ENCODE data around the gene PATL1. TPM values are rescaled to one million over a fixed set of nuclear protein-coding genes. Genes with fewer than 3 reads are reported as not detected.
"Not testable (repeated sequence)": the region's sequence is repeated elsewhere in the genome, so short reads cannot be mapped to it uniquely, and the experiment has no call there.

PATL1 gene
- total and polyA plus RNA-seq, 4 donors: 7.0 to 30.4 (median 21.0) TPM

DNA sequence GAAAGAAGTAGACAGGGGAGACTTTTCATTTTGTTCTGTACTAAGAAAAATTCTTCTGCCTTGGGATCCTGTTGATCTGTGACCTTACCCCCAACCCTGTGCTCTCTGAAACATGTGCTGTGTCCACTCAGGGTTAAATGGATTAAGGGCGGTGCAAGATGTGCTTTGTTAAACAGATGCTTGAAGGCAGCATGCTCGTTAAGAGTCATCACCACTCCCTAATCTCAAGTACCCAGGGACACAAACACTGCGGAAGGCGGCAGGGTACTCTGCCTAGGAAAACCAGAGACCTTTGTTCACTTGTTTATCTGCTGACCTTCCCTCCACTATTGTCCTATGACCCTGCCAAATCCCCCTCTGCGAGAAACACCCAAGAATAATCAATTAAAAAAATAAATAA is 31.3 kb upstream of the PATL1 start:
- H3K36me3 ChIP-seq (ENCODE audit: control insufficient read depth, insufficient read depth, low read length); H3K27ac ChIP-seq (ENCODE audit: low read depth, low read length); H3K27me3 ChIP-seq (ENCODE audit: control insufficient read depth, insufficient read depth, low read length); H3K9me3 ChIP-seq (ENCODE audit: control insufficient read depth, insufficient read depth, low read length); DNase-seq (ENCODE audit: low read depth in 4 of 6, low spot score in 6 of 6); H3K4me3 ChIP-seq (ENCODE audit: low read depth, low read length); H3K4me1 ChIP-seq (ENCODE audit: control insufficient read depth, insufficient read depth, low read length): not testable (repeated sequence)
- WGBS (ENCODE audit: insufficient coverage): no CpG with 5 or more reads among the region's 5 CpGs

GRCh38 chr11:59698506-59698905 is 29.7 kb upstream of the PATL1 start:
- Histone ChIP-seq H3K4me1 (ENCODE audit: control insufficient read depth, insufficient read depth, low read length) (no peaks in the 10 kb centered on the region), H3K9me3 (ENCODE audit: control insufficient read depth, insufficient read depth, low read length) (no peaks in the 10 kb centered on the region), H3K27ac (ENCODE audit: low read depth, low read length) (no peak overlapping the region), H3K36me3 (ENCODE audit: control insufficient read depth, insufficient read depth, low read length) (no peaks in the 10 kb centered on the region), H3K27me3 (ENCODE audit: control insufficient read depth, insufficient read depth, low read length) (no peaks in the 10 kb centered on the region), H3K4me3 (ENCODE audit: low read depth, low read length) (no peak overlapping the region)
- no peak for DNase-seq (ENCODE audit: low read depth in 4 of 6, low spot score in 6 of 6)

DNA sequence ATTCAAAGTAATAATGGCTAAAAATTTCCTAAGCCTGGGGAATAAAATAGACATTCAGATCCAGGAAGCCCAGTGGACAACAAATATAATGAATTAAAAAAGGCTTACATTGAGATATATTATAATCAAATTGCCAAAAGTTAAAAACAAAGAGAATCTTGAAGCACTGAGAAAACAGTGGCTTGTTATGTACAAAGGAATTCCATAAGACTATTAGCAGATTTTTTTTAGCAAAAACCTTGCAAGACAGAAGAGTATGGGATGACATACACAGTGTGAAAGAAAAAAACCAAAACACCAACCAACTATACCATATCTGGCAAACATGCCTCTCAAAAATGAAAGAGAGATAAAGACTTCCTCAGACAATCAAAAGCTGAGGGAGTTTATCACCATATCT is 24.1 kb upstream of the PATL1 start:
- no peak for DNase-seq (ENCODE audit: low read depth in 4 of 6, low spot score in 6 of 6)
- no peaks in the 10 kb centered on the region for H3K36me3 ChIP-seq (ENCODE audit: control insufficient read depth, insufficient read depth, low read length)
- no peak overlapping the region for H3K27ac ChIP-seq (ENCODE audit: low read depth, low read length)
- H3K27me3 ChIP-seq (ENCODE audit: control insufficient read depth, insufficient read depth, low read length): no peaks in the 10 kb centered on the region
- H3K4me1 ChIP-seq (ENCODE audit: control insufficient read depth, insufficient read depth, low read length): no peaks in the 10 kb centered on the region
- H3K4me3 ChIP-seq (ENCODE audit: low read depth, low read length): no peak overlapping the region
- peaks cover 3% of the 10 kb centered on the region for H3K9me3 ChIP-seq (ENCODE audit: control insufficient read depth, insufficient read depth, low read length)

GRCh38 chr11:59691156-59691555 is 22.3 kb upstream of the PATL1 start:
- WGBS (ENCODE audit: insufficient coverage): 60% methylated on average over 1 of the region's 2 CpGs
- DNase-seq (ENCODE audit: low read depth in 4 of 6, low spot score in 6 of 6): no peak
- no peak overlapping the region for H3K4me3 ChIP-seq (ENCODE audit: low read depth, low read length)
- H3K27ac ChIP-seq (ENCODE audit: low read depth, low read length): no peak overlapping the region
- H3K36me3 ChIP-seq (ENCODE audit: control insufficient read depth, insufficient read depth, low read length): no peaks in the 10 kb centered on the region
- H3K4me1 ChIP-seq (ENCODE audit: control insufficient read depth, insufficient read depth, low read length): no peaks in the 10 kb centered on the region
- H3K9me3 ChIP-seq (ENCODE audit: control insufficient read depth, insufficient read depth, low read length): peaks cover 3% of the 10 kb centered on the region
- H3K27me3 ChIP-seq (ENCODE audit: control insufficient read depth, insufficient read depth, low read length): no peaks in the 10 kb centered on the region

DNA sequence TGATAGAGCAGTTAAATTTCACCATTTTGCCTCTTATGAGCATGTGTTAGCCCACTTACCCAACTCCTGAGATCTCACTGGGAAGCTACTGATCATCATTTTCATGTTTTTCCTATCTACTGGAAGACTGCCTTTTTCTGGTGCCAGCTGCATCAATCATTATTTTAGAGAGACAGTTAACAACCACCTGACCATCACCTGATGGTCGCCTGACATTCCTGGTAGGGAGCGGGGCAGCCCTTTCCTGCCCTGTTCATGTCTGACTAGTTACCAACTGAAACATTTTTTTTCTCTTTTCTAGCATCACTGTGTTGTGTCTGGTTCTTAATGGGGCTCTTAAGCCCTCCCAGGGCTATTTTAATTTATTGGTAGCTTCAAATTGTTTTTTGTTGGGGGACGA is 20.2 kb upstream of the PATL1 start:
- no peaks in the 10 kb centered on the region for H3K27me3 ChIP-seq (ENCODE audit: control insufficient read depth, insufficient read depth, low read length)
- H3K9me3 ChIP-seq (ENCODE audit: control insufficient read depth, insufficient read depth, low read length): peaks cover 3% of the 10 kb centered on the region
- no peak overlapping the region for H3K4me3 ChIP-seq (ENCODE audit: low read depth, low read length)
- WGBS (ENCODE audit: insufficient coverage): no CpG with 5 or more reads among the region's 3 CpGs
- H3K27ac ChIP-seq (ENCODE audit: low read depth, low read length): no peak overlapping the region
- H3K36me3 ChIP-seq (ENCODE audit: control insufficient read depth, insufficient read depth, low read length): no peaks in the 10 kb centered on the region
- H3K4me1 ChIP-seq (ENCODE audit: control insufficient read depth, insufficient read depth, low read length): no peaks in the 10 kb centered on the region
- no peak for DNase-seq (ENCODE audit: low read depth in 4 of 6, low spot score in 6 of 6)

DNA sequence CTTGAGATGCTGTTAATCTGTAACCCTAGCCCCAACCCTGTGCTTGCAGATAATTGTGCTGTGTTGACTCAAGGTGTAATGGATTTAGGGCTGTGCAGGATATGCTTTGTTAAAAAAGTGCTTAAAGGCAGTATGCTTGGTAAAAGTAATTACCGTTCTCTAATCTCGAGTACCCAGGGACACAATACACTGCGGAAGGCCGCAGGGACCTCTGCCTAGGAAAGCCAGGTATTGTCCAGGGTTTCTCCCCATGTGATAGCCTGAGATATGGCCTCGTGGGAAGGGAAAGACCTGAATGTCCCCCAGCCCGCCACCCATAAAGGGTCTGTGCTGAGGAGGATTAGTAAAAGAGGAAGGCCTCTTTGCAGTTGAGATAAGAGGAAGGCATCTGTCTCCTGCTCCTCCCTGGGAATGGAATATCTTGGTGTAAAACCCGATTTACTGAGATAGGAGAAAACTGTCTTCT is 12.5 kb upstream of the PATL1 start:
- not testable (repeated sequence) for H3K4me3 ChIP-seq (ENCODE audit: low read depth, low read length); H3K4me1 ChIP-seq (ENCODE audit: control insufficient read depth, insufficient read depth, low read length); H3K36me3 ChIP-seq (ENCODE audit: control insufficient read depth, insufficient read depth, low read length); H3K27me3 ChIP-seq (ENCODE audit: control insufficient read depth, insufficient read depth, low read length); H3K9me3 ChIP-seq (ENCODE audit: control insufficient read depth, insufficient read depth, low read length); H3K27ac ChIP-seq (ENCODE audit: low read depth, low read length); DNase-seq (ENCODE audit: low read depth in 4 of 6, low spot score in 6 of 6)
- 66% methylated on average over 7 of the region's 7 CpGs for WGBS (ENCODE audit: insufficient coverage)

GRCh38 chr11:59680287-59681154 is 11.7 kb upstream of the PATL1 start:
- Histone ChIP-seq H3K9me3 (ENCODE audit: control insufficient read depth, insufficient read depth, low read length) (no peaks in the 10 kb centered on the region), H3K4me1 (ENCODE audit: control insufficient read depth, insufficient read depth, low read length) (no peaks in the 10 kb centered on the region), H3K27ac (ENCODE audit: low read depth, low read length) (no peak overlapping the region), H3K27me3 (ENCODE audit: control insufficient read depth, insufficient read depth, low read length) (no peaks in the 10 kb centered on the region), H3K4me3 (ENCODE audit: low read depth, low read length) (no peak overlapping the region), H3K36me3 (ENCODE audit: control insufficient read depth, insufficient read depth, low read length) (no peaks in the 10 kb centered on the region)
- WGBS (ENCODE audit: insufficient coverage): no CpG with 5 or more reads among the region's 1 CpG
- DNase-seq (ENCODE audit: low read depth in 4 of 6, low spot score in 6 of 6): peak in 3 of 6 donors; percentile 17 to 69 (median 64)

DNA sequence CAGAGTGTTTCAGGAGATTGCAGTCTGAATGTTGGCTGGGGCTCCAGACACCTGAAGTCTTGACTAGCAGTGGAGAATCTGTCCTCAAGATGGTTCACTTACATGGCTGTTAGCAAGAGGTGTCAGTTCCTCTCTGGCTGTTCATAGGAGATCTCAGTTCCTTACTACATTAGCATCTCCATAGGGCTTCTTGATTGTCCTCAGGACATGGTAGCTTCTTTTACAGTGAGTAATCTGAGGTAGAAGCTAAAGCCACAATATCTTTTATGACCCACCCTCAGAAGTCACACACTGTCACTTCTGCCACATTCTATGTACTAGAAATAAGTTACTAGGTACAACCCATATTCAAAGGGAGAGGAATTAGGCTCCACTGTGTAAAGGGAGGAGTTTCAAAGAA is 10.5 kb upstream of the PATL1 start:
- no peak overlapping the region for H3K4me3 ChIP-seq (ENCODE audit: low read depth, low read length)
- no peaks in the 10 kb centered on the region for H3K4me1 ChIP-seq (ENCODE audit: control insufficient read depth, insufficient read depth, low read length)
- no peak overlapping the region for H3K27ac ChIP-seq (ENCODE audit: low read depth, low read length)
- no peaks in the 10 kb centered on the region for H3K9me3 ChIP-seq (ENCODE audit: control insufficient read depth, insufficient read depth, low read length)
- no peaks in the 10 kb centered on the region for H3K27me3 ChIP-seq (ENCODE audit: control insufficient read depth, insufficient read depth, low read length)
- DNase-seq (ENCODE audit: low read depth in 4 of 6, low spot score in 6 of 6): no peak
- no peaks in the 10 kb centered on the region for H3K36me3 ChIP-seq (ENCODE audit: control insufficient read depth, insufficient read depth, low read length)

GRCh38 chr11:59678813-59679165 is 10.0 kb upstream of the PATL1 start:
- no peak for DNase-seq (ENCODE audit: low read depth in 4 of 6, low spot score in 6 of 6)
- WGBS (ENCODE audit: insufficient coverage): no CpG with 5 or more reads among the region's 3 CpGs
- Histone ChIP-seq H3K27ac (ENCODE audit: low read depth, low read length) (no peak overlapping the region), H3K27me3 (ENCODE audit: control insufficient read depth, insufficient read depth, low read length) (no peaks in the 10 kb centered on the region), H3K36me3 (ENCODE audit: control insufficient read depth, insufficient read depth, low read length) (no peaks in the 10 kb centered on the region), H3K9me3 (ENCODE audit: control insufficient read depth, insufficient read depth, low read length) (no peaks in the 10 kb centered on the region), H3K4me1 (ENCODE audit: control insufficient read depth, insufficient read depth, low read length) (no peaks in the 10 kb centered on the region), H3K4me3 (ENCODE audit: low read depth, low read length) (no peak overlapping the region)

- DNase-seq (ENCODE audit: low read depth in 4 of 6, low spot score in 6 of 6): no peak
- Histone ChIP-seq H3K4me3 (ENCODE audit: low read depth, low read length) (no peak overlapping the region), H3K27ac (ENCODE audit: low read depth, low read length) (no peak overlapping the region), H3K36me3 (ENCODE audit: control insufficient read depth, insufficient read depth, low read length) (no peaks in the 10 kb centered on the region), H3K27me3 (ENCODE audit: control insufficient read depth, insufficient read depth, low read length) (no peaks in the 10 kb centered on the region), H3K9me3 (ENCODE audit: control insufficient read depth, insufficient read depth, low read length) (no peaks in the 10 kb centered on the region), H3K4me1 (ENCODE audit: control insufficient read depth, insufficient read depth, low read length) (no peaks in the 10 kb centered on the region)
- 100% methylated on average over 1 of the region's 2 CpGs for WGBS (ENCODE audit: insufficient coverage)
Measured at GRCh38 chr11:59678118-59678812, 9.4 kb upstream of the PATL1 start.

Data from spinal cord (tissue), 10 donors.